HG03103 (cell line): ENCODE data around the gene MACROD1.

Experiments
- ATAC-seq: cut with Tn5 transposase; IDR thresholded peaks from one replicate; pipeline ENCODE4 v1.9.1; 2021; ENCODE audit warnings: low read depth; ENCODE audit not compliant: unreplicated experiment

The MACROD1 gene

DNA sequence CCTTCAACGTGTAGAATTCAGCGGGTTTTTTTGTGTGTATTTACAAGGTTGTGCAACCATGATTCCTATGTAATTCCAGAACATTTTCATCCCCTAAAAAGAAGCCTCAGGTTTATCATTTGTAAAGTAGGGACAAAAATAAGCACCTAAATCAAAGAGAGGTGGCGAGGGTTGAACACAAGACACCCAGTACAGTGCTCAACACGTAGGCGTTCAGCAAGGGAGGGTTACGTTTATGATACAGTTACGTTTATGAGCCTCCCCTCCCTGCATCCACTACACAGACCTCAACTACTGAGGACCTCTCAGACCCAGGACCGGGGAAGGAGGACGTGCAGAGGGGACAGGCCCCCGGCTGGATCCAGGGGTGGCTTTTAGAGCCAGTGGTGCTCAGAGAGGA is 85.5 kb downstream of the MACROD1 start:
- ATAC-seq, result no peak

DNA sequence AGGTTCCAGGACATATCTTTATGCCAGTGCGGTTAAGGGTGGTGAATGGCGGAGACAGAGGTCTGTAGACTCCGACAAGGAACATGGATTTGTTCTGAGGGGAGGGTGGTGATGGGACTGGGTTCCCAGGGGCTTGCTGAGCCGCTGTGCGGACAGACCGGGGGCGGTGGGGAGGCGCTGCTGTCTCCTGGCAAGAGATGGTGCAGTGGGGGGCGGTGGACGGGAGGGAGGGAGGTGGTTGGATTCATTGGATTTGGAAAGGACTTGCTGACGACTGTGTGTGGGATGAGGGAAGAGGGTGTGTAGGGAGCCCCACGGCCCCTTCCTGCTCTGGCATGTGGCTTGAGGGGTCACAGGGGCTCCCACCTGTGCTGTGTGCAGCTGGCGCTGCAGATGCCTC is 87.0 kb downstream of the MACROD1 start:
- ATAC-seq, result no peak

DNA sequence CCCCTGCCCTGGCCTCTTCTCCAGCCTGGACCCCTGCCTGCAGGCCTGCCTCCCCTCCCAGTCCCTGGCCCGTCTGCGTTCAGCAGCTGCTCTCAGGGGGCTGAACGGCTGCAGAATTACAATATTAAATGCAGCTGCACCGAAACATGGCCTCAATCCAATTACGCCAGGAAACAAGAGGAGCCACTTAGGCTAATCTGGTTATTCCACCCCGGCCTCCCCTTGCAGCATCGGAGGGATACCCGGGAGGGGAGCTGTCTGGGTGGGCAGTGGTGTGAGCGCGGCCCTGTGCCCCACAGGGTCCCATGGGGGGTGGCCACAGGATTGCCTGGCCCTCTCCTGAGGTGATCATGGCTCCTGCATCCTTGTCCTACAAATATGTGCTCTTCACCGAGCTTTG is 87.6 kb downstream of the MACROD1 start:
- ATAC-seq, result no peak

DNA sequence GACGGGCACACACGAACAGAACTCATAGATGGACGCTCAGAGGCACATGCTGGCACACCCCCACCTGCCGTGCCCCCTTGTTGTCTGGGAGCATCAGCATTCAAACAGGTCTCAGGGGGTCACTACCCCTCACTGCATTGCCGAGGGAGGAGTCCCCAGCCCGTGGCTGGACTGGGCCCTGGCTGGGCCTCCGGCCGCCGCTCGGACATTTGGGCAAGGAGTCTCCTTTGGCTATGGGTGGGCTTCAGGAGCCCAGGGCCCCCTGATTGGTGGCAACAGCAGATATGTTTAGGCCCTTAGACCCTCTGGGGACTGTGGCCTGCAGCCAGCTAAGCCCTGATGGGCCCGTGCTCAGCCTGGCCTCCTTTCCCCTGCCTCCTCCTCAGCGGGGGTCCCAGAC is 88.3 kb downstream of the MACROD1 start:
- no peak for ATAC-seq

DNA sequence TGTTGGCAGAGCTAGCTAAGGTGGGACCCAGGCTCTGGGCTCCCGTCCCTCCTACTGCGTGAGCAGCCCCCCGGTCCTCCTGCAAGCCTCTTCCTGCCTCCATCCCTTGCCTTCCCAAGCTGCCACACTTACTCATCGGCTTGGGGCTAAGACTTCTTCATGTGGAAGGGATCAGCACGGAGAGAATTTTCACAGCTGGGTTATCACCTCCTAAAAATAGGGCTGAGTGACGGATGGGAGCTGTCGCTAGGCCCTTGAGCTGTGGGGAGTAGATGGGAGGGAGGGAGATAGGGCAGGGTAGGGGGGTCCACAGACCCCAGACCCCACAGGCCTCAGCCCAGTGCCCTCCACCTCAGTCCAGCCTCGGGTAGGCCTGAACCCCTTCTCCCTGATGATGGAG is 89.2 kb downstream of the MACROD1 start:
- no peak for ATAC-seq

DNA sequence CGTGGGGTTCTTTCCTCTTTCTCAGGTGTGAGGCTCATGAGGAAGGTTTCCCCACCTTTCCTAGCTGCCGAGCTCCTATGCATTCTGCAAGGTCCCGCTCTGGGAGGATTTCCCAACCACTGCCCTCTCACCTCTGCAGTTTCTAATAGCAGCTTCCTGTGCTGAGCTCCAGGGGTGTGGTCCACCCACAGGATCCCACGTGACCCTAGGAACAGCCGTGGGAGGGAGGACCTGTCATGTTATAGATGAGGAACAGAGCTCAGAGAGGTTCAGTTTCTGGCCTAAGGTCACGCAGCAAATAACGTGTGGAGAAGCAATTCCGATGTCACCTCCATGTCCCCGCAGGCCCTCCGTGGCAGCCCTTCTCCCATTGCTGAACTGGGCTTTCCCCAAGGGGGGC is 91.7 kb downstream of the MACROD1 start:
- ATAC-seq, result no peak

DNA sequence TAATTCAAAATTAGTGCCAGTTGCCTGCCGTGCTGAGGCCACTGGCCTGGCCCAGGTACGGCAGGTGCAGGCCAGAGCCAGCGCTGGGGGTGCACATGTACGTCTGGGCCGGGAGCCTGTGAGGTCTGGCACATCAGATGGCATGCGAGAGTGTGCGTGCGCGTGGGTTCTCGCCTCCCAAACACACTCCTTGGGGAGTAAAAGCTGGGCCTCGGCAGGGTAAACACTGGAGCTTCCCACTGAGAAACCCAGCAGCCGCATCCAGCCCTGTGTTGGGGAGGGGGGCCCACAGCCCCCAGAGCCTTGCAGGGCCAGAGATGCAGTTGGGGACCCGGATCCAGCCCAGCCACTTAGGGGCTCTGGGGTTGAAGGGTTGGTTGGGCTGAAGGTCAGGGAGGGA is 92.4 kb downstream of the MACROD1 start:
- no peak for ATAC-seq

DNA sequence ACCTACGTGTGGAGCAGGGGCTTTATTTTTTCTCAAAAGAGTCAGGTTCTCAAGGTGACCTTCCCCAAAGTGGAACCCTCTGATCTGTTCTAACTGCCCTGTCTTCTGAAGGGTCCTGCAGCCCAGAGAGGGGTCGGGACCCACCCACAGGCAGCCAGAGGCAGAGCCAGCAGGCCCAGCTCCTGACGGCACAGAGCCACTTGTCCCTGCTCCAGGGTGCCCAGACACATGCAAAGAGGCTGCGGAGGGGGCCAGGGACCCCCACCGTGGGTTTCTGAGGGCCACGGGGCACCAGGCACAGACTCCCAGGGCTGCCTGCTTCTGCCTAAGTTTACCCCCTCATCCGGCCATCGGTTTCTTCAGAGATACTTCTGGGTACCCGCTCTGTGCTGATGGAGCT is 93.0 kb downstream of the MACROD1 start:
- ATAC-seq, result no peak

DNA sequence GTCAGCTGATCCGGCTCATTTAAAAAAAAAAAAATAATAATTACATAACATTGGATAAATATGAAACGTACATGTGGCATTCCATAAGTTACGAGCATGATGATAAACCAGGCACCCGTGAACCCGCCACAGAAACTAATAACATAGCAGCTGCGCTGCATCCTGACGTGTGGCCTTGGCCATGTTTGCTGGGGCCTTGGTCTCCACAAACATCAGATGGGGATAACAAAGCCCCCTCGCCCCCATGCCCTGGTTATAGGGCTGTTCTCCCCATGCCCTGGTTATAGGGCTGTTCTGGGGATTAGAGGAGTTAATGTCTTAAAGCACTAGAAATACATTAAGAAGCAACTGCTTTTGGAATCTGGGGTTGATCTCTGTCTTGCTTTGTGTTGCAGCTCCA is 93.5 kb downstream of the MACROD1 start:
- ATAC-seq, result no peak

DNA sequence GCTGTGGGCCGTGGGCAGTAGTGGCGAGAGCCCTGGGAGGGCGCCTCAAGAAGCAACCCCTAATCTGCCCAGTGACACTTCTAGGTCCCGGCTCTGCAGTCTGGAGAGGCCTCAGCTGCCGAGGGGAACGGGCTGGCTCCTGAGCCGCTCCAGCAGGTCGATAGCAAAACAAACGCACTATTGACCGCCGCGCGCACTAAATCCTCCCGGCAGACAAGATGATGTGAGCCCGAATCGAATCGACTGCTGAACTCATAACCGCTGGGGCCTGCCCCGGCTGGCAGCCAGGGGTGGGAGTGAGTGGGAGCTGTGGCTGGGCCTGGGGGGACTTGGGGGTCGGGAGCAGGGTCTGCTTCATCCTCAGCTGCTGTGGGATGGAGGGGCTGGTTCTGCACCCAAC is 94.1 kb downstream of the MACROD1 start:
- ATAC-seq, result no peak

DNA sequence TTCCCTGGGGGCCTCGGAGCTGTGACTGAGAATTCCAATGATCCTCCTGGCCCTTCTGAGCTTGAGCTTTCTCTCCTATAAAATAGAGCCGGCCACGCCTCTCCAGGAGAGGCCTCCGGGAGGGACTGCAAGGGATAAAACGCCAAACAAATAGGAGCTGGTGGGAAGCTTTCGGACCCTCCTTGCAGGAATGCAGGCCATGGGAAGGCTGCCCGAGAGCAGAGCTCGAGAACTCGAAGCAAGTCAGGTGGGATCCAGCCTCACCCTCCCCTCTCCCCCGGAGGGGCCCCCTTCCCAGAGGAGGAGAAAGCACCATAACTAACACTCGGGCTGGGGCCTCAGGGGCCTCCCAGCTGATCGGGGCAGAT is 95.6 kb downstream of the MACROD1 start:
- ATAC-seq, result no peak

DNA sequence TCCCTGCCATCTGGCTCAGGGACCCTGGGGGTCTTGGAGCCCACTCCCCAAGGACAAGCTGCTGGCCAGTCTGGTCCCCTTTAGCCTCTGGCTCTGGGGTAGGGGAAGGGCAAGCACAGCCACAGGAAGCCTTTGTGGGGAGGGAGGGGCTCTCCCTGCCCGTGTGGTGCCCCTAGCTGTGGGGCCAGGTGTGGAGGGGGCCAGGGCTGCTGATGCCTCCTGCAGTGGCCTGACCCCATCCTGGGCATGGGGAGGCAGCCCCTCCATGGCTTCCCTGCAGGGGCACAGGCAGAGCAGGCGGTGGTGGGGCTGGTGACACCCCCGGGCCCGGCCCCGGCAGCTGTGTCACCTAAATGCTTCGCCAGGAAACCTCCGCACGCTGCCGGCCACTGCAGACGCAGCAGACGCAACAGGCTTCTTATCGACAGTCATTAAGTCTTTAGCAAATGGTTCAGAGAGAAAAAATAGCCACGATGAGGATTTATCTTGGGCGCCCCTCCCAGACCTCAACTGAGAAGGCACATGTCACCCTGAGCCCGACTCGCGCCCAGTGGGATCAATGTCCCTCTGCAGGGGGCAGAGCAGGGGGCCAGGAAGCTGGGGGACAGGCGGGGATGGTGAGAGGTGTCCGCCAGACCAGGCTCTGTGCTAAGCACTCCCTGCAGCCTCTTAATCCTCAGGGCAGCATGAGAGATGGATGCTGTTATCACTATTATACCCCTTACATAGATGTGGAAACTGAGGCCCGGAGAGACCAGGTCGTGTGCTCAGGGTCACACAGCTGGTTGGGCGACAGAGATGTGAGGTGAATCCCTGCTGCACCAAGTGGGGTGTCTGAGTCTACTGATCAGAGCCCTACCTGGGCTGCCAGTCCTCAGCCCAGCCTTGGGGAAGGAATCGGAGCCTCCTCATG is 96.3 kb downstream of the MACROD1 start:
- ATAC-seq, result no peak

DNA sequence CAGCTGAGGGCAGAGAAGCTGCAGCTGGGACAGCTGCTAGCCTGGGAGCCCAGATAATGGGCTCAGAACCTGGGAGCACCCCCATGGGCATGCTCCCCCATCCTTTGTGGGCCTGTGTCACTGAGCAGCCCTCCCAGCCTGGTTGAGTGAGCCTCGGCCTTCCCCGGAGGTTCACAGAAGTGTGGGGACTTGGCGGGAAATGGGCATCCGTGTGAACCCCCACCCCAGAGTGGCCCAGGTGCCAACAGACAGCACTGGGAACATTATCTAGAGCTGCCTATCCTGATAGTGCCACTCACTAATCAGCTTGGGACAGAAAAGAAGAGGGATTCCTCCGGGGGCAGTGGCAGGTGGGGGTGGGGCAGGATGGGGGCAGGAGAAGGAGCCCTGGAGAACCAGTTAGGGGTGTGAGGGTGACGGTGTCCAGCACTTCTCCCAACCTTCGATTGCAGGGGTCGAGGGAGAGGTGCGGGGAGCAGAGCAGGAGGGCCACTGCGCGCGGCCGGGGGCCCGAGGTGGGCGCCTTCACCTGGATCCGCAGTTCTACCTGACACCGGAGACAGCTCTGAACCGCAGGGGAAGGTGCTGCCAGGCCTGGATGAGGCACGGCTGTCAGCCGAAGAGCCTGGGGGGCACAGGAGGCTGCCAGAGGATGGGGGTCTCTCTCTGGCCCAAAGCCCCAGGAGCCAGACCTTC is 97.1 kb downstream of the MACROD1 start:
- ATAC-seq, result no peak

DNA sequence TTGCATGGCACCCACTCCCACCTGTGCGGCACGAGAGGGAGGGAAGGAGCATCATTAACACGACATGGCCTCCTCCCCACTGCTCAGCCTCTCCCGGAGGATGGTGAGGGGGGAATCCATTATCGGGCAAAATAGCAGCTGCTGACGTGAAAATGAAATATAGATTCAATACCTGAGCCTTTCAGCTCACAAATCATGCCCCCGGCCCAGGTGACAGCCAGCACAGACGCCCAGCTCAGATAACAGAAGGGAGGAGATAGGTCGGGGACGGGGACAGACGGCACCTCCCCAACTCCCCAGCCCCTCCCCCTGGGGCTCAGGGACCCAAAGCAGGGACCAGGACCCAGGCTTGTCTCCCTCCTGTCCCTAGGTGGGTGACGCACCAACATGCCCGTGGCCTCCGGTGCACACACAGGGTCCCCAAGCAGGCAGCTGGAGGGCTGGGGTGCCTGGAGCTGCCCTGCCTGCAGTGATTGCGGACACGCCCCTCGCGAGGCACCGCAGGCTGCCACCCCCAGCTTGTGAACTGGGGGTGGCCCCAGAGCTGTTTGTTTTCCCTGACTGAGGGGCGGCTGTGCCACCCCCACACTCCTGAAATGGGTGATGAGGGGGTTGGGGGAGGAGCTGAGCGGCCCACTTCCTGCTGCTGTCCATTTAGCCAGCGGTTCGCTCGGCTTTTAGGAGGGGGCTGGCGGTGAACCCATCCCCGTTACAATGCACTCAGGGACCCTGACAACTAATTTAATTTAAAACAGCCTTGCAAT is 98.5 kb downstream of the MACROD1 start:
- no peak for ATAC-seq

DNA sequence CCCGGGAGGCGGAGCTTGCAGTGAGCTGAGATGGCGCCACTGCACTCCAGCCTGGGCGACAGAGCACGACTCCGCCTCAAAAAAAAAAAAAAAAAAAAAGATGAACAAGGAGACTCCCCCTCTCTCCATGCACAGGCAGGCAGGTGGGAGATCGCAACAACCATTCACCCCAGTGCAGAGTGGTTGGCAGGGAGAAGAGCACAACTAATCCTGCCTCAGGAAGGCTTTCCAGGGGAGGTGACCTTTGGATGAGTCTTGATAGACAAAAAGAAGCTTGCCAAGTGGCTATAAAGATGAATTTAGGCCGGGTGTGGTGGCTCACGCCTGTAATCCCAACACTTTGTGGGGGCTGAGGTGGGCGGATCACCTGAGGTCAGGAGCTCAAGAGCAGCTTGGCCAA is 100.2 kb downstream of the MACROD1 start:
- no peak for ATAC-seq

DNA sequence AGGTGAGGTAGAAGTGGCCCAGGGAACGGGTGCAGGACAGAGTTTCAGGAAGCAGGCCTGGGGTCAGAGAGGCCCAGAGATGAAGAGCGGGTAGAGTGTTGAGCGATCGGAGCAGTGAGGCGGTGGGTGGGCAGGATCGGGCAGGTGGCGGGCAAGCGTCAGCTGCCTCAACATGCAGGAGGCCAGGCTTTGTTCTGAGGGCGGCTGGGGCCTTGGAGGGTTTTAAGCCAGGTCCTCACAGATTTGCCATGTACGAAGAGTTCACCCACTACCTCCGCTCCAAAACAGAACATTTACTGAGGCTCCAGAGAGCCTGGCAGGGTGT is 100.8 kb downstream of the MACROD1 start:
- no peak for ATAC-seq

DNA sequence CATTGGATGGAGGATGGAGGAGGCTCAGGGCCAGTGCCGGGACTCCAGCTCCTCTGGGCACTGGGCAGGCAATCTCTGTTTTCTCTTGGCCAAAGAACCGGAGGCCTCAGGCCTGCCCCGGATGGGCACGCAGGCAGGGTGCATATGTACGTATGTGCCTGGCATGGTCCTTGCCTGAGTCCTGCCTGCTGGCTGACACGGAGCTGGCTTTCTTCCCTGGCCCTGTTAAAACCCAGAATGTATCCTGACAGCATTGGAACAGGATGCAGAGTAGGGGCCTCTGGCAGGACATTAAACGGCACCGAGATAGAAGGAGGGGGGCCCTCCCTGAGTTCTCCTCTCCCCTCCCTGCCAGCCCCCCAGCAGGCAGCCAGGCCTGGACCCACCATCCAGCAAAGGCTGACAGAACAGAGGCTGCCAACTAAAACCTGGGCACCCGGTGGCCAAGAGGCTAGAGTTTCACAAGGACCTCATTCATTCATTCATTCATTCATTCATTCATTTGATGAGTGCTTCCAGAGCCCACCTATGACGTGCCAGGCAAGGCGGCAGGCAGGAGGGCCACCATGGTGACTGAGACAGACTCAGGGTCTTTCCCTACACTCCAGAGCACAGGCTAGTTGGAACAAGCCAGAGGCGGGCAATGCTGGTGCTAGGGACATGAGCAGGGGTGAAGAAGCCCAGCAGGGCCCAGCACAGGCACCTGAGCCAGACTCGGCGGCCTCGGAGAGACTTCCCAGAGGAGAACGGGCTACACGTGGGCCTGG is 101.4 kb downstream of the MACROD1 start:
- no peak for ATAC-seq

DNA sequence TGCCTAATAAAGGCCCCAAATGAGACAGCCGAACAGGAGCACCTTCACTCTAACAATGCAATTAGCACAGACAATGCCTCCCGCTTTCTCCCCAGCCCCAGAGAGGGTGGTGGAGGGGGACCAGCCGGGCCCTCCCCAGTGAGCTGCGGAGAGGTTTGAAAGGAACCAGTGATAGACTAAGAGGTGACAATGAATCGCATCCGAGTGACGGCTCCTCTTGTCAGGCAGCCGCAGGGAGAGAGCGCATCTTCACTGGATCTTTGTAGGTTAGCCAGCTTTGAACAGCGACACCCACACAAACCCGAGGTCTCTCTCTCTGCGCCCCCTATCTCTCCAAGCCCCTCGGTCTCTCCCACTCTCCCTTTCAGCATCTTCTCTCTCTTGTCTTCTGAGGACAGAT is 102.1 kb downstream of the MACROD1 start:
- ATAC-seq, result no peak

DNA sequence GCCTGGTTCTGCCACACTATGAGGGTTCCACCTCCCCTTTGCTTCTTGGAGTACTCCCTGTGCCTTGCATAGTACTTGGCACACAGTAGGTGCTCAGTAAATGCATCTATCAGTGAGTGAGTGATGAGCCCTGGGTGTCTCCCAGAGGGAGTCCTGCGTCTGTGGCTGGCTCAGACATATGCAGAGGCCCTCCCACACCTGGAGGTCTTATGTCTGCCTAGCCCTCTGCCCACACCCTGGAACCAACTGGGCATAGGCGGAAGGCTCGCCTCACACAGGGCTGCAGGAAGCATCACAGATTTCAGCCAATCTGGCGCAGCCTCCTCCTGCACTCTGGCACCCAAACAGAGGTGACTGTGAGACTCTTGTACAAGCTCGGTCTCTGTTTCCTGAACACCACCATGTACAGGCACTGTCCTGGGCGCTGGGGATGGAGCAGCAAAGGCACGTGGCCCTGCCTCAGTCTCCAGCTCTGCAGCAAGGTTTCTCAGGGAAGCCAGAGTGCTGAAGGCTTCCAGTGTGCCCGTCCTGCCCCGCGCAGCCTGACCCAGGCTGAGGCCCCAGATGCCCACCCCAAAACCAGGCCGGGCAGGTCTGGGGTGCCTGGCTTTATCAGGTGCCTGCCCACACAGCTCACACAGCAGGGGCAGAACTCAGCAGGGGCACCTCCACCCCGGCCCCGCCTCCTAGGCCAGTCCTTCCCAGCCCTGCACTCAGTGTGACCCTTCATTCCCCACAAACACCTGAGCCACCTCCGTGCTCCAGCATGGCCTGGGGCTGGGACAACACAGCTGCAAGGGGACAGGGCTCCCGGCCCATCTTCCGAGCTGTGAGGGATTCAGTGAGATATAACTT is 103.5 kb downstream of the MACROD1 start:
- no peak for ATAC-seq

DNA sequence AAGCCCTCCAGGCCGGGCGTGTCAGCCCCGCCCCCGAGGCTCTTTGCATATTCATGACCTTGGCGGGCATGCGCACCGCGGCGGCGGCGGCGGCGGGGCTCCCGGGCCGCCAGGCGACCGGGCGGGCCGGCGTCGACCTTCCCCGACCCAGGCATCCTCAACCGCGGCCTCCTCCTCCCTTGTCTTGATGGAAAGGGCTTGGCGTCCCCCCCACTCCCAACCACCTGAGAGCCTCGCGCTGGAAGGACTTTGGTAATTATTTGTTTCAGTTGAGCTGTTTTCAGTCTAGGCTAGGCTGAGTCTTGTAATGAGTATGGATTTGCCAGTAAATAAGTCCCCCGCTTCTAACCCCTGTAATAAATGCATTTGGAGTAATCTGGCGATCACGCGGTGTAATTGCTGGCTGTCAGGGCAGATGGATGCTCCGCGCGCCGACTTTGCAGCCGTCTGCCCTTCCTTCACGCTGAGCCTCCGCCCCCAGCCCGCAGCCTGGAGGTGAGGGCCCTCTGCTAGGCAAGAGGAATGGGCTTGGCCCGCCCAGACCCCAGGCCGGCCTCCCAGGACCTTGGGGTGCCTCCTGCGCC is 105.0 kb downstream of the MACROD1 start:
- no peak for ATAC-seq
